Esophagus squamous epithelium (tissue), 5 donors: Measurements from ENCODE around the gene CNTF. TPM values are rescaled to one million over a fixed set of nuclear protein-coding genes. Genes with fewer than 3 reads are reported as not detected.

ENCODE experiments used
- DNase-seq: peaks from one replicate; lab custom pipeline; 2025; lab: John Stamatoyannopoulos, UW
- H3K27ac ChIP-seq, 4 donors: fragments of 200-600 bp; sonication (generic); one replicate each; pipeline ENCODE4 v1.5.1; 2016 to 2019; ENCODE audit warnings: mild to moderate bottlenecking in 1 of 4
- H3K27me3 ChIP-seq, 4 donors: fragments of 200-600 bp; sonication (generic); 1 replicate in 3 of 4; 2 replicates in 1 of 4; pipeline versions ENCODE4 v1.5.1 to v1.6.0; 2017 to 2021; ENCODE audit warnings: antibody characterized with exemption in 1 of 4
- H3K36me3 ChIP-seq, 3 donors: fragments of 200-600 bp; sonication (generic); one replicate each; pipeline ENCODE4 v1.5.1; 2016 to 2019
- H3K4me1 ChIP-seq, 3 donors: fragments of 200-600 bp; sonication (generic); one replicate each; pipeline ENCODE4 v1.5.1; 2017 to 2019
- H3K4me3 ChIP-seq, 4 donors: fragments of 200-600 bp; sonication (generic); 1 replicate in 3 of 4; 2 replicates in 1 of 4; pipeline ENCODE4 v1.5.1; 2016 to 2019; ENCODE audit warnings: mild to moderate bottlenecking in 2 of 4, moderate library complexity in 1 of 4
- H3K9me3 ChIP-seq, 3 donors: fragments of 200-600 bp; sonication (generic); one replicate each; pipeline ENCODE4 v1.5.1; 2016 to 2019
- POLR2A ChIP-seq, 4 donors: fragments of 450-650 bp; IDR thresholded peaks; one replicate each; pipeline ENCODE4 v1.6.1; 2017; ENCODE audit warnings: antibody characterized with exemption in 4 of 4, mild to moderate bottlenecking in 4 of 4, moderate library complexity in 3 of 4
- WGBS, 2 donors: methylation state at CpG; one replicate each; pipeline ENCODE4 v1.1.5; 2018; 5-methylcytosine and 5-hydroxymethylcytosine counted together
- intact Hi-C: fragments of 100-400 bp; cut with DNase I; formaldehyde crosslinking; loops from one replicate; pipeline ENCODE4 v1.15.0; 2022
- total RNA-seq, 4 donors: library from RNA; depleted of rRNA; stranded (reverse); fragments of >200 nt; gene quantifications; one replicate each; pipeline ENCODE4 v1.1.0, GENCODE V29; 2016
- TF ChIP-seq, protein P1 (sequence below), 6 experiments: fragments of 450-650 bp in 4 of 6; fragments of 200-600 bp in 2 of 6; sonication (generic) in 2 of 6; IDR thresholded peaks; one replicate each; pipeline ENCODE4 v1.5.1; 2016 to 2019; ENCODE audit warnings: antibody characterized with exemption in 6 of 6, mild to moderate bottlenecking in 4 of 6, moderate library complexity in 4 of 6
- donor health status: DM: yes; HTN: yes; CAD: no.

The CNTF gene
- total RNA-seq, 4 donors from 2014 or later, result 0.53 to 3.2 (median 1.2) TPM

DNA sequence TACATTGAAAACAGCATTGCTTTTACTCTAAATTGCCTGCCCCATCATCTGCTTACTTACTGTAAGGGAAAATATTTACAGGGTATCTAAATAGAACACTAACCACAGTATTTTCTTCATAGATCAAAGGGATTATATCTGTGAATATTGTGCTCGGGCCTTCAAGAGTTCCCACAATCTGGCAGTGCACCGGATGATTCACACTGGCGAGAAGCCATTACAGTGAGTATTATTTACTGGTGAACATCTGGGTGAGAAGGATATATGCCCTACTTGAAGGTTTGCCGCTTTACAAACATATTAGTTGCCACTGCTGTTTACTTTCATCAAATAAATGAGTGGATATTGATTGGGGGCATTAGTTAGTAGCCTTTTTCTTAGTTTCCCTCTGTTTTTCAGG is 5.9 kb upstream of the CNTF start:
- H3K36me3 ChIP-seq, result peaks cover 15 to 100% (median 37%) of the 10 kb centered on the region in 3 donors
- H3K27me3 ChIP-seq, result no peaks in the 10 kb centered on the region
- H3K4me1 ChIP-seq, result peaks cover 0 to 25% (median 0%) of the 10 kb centered on the region in 3 donors
- intact Hi-C loops, result no loop called here
- TF ChIP-seq, protein P1, sequence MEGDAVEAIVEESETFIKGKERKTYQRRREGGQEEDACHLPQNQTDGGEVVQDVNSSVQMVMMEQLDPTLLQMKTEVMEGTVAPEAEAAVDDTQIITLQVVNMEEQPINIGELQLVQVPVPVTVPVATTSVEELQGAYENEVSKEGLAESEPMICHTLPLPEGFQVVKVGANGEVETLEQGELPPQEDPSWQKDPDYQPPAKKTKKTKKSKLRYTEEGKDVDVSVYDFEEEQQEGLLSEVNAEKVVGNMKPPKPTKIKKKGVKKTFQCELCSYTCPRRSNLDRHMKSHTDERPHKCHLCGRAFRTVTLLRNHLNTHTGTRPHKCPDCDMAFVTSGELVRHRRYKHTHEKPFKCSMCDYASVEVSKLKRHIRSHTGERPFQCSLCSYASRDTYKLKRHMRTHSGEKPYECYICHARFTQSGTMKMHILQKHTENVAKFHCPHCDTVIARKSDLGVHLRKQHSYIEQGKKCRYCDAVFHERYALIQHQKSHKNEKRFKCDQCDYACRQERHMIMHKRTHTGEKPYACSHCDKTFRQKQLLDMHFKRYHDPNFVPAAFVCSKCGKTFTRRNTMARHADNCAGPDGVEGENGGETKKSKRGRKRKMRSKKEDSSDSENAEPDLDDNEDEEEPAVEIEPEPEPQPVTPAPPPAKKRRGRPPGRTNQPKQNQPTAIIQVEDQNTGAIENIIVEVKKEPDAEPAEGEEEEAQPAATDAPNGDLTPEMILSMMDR (IDR thresholded peaks at IDR 0.05), result no peak
- no peak for TF ChIP-seq POLR2A (IDR thresholded peaks at IDR 0.05)
- peak overlapping the region in 1 of 4 donors; percentile 37 for H3K27ac ChIP-seq
- no peak overlapping the region for H3K4me3 ChIP-seq
- WGBS, 2 donors, result 30 to 32% methylated on average over 4 of the region's 4 CpGs
- no peak for DNase-seq
- no peaks in the 10 kb centered on the region for H3K9me3 ChIP-seq

DNA sequence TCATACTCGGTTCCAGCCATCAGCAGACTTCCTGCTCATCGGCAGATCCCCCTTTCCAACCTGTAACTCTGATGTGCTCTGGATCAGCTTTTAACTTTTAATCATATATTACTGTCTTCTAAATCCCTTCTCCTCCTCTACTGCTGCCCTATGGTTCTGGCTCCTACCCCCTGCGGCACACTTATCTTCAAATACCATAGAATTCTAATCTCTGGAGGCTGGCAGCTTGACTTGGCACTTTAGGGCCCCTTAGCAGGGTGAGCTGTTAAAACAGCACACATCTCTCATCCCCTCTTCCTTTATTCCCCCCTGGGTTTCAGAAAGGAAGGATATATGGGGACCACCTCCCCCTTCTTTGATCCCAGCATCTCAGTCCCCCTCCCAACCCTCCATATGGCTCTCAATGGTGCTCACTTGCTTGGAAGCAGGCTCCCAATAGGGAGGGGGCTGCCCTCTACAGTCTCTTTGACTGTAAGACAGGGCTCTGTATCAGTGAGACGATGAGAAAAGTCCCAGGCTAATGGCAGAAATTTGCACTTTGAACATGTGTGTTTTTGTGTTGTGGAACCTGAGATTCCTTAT is 4.4 kb upstream of the CNTF start:
- 90 to 96% methylated on average over 4 of the region's 4 CpGs for WGBS, 2 donors
- Histone ChIP-seq H3K36me3 (peaks cover 12 to 100% (median 27%) of the 10 kb centered on the region in 3 donors), H3K4me3 (no peak overlapping the region), H3K9me3 (no peaks in the 10 kb centered on the region), H3K27me3 (no peaks in the 10 kb centered on the region), H3K27ac (no peak overlapping the region), H3K4me1 (peaks cover 0 to 32% (median 0%) of the 10 kb centered on the region in 3 donors)
- no peak for DNase-seq
- intact Hi-C loops, result no loop called here
- TF ChIP-seq POLR2A (IDR thresholded peaks at IDR 0.05), result no peak
- TF ChIP-seq, protein P1 (IDR thresholded peaks at IDR 0.05), result no peak

DNA sequence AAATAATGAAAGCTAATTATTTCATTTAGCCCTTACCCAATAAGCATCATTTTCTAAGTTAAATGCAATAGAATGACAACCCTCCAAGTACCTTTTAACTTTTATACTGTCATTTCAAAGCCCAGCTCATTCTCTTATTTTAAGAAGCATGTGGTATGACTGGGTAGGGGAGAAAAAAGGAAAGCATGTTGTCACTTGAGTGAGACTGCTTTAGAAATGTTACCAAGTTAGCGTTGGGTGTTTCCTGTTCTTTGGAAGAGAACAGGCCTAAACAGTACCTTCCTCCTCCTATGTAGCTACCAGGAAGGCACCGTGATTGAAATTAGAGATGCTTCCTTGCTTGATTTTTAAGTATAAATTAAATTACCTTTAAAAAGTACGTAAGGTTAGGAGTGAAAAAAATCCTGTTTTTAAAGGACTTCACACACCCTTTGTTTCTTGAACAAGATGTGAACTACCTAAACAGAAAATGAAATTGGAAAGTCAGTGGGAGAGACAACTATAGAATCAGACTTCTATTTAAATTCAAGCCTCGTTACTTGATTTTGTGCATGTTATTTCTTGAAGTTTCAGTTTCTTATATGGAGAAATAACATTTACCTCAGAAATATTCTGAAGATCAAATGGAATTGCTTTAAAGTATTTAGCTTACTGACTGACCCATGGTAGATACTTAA is 741 bp upstream of the CNTF start:
- Histone ChIP-seq H3K4me3 (no peak overlapping the region), H3K36me3 (peaks cover 12 to 95% (median 16%) of the 10 kb centered on the region in 3 donors), H3K9me3 (no peaks in the 10 kb centered on the region), H3K4me1 (peaks cover 0 to 22% (median 0%) of the 10 kb centered on the region in 3 donors), H3K27ac (peak overlapping the region in 1 of 4 donors; percentile 1), H3K27me3 (no peaks in the 10 kb centered on the region)
- DNase-seq, result no peak
- 54 to 56% methylated on average over 4 of the region's 4 CpGs for WGBS, 2 donors
- TF ChIP-seq, protein P1 (IDR thresholded peaks at IDR 0.05), result no peak
- TF ChIP-seq POLR2A (IDR thresholded peaks at IDR 0.05), result no peak
- intact Hi-C loops, result no loop called here

GRCh38 chr11:58625086-58625485 is 2.6 kb downstream of the CNTF start:
- Histone ChIP-seq H3K27me3 (no peaks in the 10 kb centered on the region), H3K27ac (peak overlapping the region in 1 of 4 donors; percentile 40), H3K9me3 (no peaks in the 10 kb centered on the region), H3K36me3 (peaks cover 0 to 61% (median 6%) of the 10 kb centered on the region in 3 donors), H3K4me1 (peaks cover 0 to 33% (median 6%) of the 10 kb centered on the region in 3 donors), H3K4me3 (no peak overlapping the region)
- 90 to 98% methylated on average over 4 of the region's 4 CpGs for WGBS, 2 donors
- TF ChIP-seq, protein P1 (IDR thresholded peaks at IDR 0.05), result no peak
- TF ChIP-seq POLR2A (IDR thresholded peaks at IDR 0.05), result no peak
- DNase-seq, result no peak
- intact Hi-C loops, result no loop called here

- WGBS, 2 donors, result 85 to 94% methylated on average over 4 of the region's 4 CpGs
- no peaks in the 10 kb centered on the region for H3K27me3 ChIP-seq
- H3K36me3 ChIP-seq, result peaks cover 0 to 53% (median 6%) of the 10 kb centered on the region in 3 donors
- H3K27ac ChIP-seq, result peak overlapping the region in 2 of 4 donors; percentile 22 to 40
- H3K9me3 ChIP-seq, result no peaks in the 10 kb centered on the region
- H3K4me3 ChIP-seq, result no peak overlapping the region
- intact Hi-C loops, result no loop called here
- TF ChIP-seq, protein P1 (IDR thresholded peaks at IDR 0.05), result no peak
- TF ChIP-seq POLR2A (IDR thresholded peaks at IDR 0.05), result no peak
- peaks cover 0 to 32% (median 6%) of the 10 kb centered on the region in 3 donors for H3K4me1 ChIP-seq
- no peak for DNase-seq
These were observed 3.5 kb downstream of the CNTF start for GRCh38 chr11:58625826-58626460.
